ENCODE measurements around the gene CNR2. TPM values are rescaled to one million over a fixed set of nuclear protein-coding genes. Genes with fewer than 3 reads are reported as not detected.

CNR2 gene
- polyA plus RNA-seq, 1 of the 3 experiments (the other 2 are of a cell fraction): not detected

DNA sequence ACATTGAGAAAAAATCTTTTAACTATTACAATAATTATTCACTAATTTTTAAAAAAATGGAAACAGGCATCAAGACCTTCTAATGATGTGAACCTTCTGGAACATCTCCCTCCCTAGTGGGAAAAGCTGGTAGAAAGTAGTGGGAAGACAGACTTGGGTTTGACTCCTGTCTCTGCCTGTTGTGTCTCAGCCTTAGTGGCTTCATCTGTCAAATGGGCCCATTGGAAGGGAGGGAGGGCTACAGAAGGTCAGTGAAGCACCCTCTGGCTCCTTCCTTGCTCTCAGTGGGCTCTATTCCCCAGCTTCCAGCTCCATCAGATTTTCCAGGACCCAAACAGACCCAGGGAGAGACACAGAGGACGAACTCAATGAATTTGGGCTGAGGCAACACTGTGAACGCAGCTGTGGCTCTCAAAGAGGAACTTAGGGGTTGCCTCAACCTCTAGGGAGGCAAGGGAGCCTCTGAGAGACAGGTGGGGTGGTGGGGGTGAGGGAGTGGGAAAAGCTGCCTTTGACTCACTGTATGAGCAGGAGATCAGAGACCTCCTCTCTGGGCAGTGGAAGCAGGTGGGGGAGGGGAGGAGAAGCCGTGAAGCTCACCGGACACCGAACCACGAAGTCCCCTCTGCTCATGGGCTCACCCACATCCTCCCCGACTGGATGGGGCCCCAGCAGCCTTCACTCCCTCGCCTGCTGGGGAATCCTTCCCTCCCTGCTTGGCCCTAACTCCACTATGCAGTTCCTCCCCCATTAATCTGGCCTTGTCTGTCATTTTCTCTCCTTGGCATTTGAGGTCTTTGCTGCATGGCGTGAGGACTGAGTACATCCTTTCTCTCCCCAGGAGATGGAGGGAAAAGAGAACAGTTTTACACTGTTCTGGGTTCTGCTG is 4.5 kb downstream of the CNR2 start (continued):
- TF ChIP-seq, protein P1, sequence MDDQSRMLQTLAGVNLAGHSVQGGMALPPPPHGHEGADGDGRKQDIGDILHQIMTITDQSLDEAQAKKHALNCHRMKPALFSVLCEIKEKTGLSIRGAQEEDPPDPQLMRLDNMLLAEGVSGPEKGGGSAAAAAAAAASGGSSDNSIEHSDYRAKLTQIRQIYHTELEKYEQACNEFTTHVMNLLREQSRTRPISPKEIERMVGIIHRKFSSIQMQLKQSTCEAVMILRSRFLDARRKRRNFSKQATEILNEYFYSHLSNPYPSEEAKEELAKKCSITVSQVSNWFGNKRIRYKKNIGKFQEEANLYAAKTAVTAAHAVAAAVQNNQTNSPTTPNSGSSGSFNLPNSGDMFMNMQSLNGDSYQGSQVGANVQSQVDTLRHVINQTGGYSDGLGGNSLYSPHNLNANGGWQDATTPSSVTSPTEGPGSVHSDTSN (IDR thresholded peaks at IDR 0.05): no peak
- no peak for TF ChIP-seq GATA2 (CRISPR knock-in tag; IDR thresholded peaks at IDR 0.05)
- no peak for TF ChIP-seq CHD2 (IDR thresholded peaks at IDR 0.05; ENCODE audit: low read length, partially characterized antibody)
- TF ChIP-seq NRF1 (IDR thresholded peaks at IDR 0.05; ENCODE audit: low read depth, low read length): no peak

DNA sequence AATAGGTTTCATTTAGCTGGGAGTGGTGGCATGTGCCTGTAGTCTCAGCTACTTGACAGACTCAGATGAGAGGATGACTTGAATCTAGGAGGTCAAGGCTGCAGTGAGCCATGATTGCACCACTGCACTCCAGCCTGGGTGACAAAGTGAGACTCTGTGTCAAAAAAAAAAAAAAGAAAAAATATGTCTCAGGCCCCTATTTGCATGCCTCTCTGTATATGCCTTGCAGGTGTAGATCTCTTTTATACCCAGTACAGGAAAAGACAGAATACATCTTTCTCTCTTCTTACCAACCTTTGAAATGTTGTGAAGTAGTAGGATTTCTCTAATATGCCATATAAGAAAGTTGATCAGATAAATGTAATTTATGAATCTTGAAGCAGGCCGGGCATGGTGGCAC is 6.4 kb downstream of the CNR2 start:
- POLR2A ChIA-PET: interaction anchor here (0.6 kb wide), 1 partner anchor 37 kb away, joined by 3 read pairs; no protein-coding TSS in a partner anchor
- H3K27me3 ChIP-seq (ENCODE audit: insufficient read depth): peaks cover 23% of the 10 kb centered on the region; the same call in 1 of the 2 replicates

More for the DNA sequence above, 6.4 kb downstream of the CNR2 start:
- Histone ChIP-seq H2AFZ (ENCODE audit: low read depth) (no peak overlapping the region), H3K79me2 (ENCODE audit: insufficient read depth) (no peaks in the 10 kb centered on the region), H3K9me3 (no peaks in the 10 kb centered on the region), H4K20me1 (ENCODE audit: insufficient read depth) (no peaks in the 10 kb centered on the region), H3K27ac (ENCODE audit: low read depth in 2 of 2, low read length in 1 of 2) (no peak overlapping the region), H3K9ac (no peak overlapping the region), H3K4me3 (ENCODE audit: low read depth in 2 of 2, low read length in 1 of 2) (no peak overlapping the region), H3K4me1 (ENCODE audit: control insufficient read depth in 1 of 2, insufficient read depth in 2 of 2, low read depth in 1 of 2, low read length in 1 of 2) (peaks cover 0 to 16% of the 10 kb centered on the region in 2 experiments; a peak in 1 of 4 replicates), H3K36me3 (replicated peaks in 1 of 2; ENCODE audit: control insufficient read depth in 1 of 2, insufficient read depth in 2 of 2, low read length in 1 of 2) (no peaks in the 10 kb centered on the region), H3K9me2 (no peaks in the 10 kb centered on the region), H3K4me2 (no peak overlapping the region), H3F3A (replicated peaks; ENCODE audit: insufficient read depth) (no peaks in the 10 kb centered on the region)
- TF ChIP-seq TAF1 (IDR thresholded peaks at IDR 0.05; ENCODE audit: borderline replicate concordance, low read depth, low read length) (no peak), NFIC (IDR thresholded peaks at IDR 0.05; ENCODE audit: borderline replicate concordance) (no peak), EZH2phosphoT487 (IDR thresholded peaks at IDR 0.05; ENCODE audit: borderline replicate concordance, low read depth) (no peak), RCOR1 (IDR thresholded peaks at IDR 0.05; ENCODE audit: low read length) (no peak), YY1 (IDR thresholded peaks at IDR 0.05; ENCODE audit: low read depth) (no peak), MXI1 (IDR thresholded peaks at IDR 0.05; ENCODE audit: low read depth, low read length) (no peak), SIN3A (IDR thresholded peaks at IDR 0.05; ENCODE audit: borderline replicate concordance, low read depth, low read length) (no peak), MEF2A (IDR thresholded peaks at IDR 0.05; ENCODE audit: borderline replicate concordance, low read depth) (no peak), FOXM1 (IDR thresholded peaks at IDR 0.05; ENCODE audit: low read depth) (no peak), SMC3 (IDR thresholded peaks at IDR 0.05; ENCODE audit: low read depth, low read length) (no peak), FOSL2 (IDR thresholded peaks at IDR 0.05; ENCODE audit: borderline replicate concordance, low read depth) (no peak), NRF1 (IDR thresholded peaks at IDR 0.05; ENCODE audit: low read depth, low read length) (no peak)
- TF ChIP-seq, protein P2, sequence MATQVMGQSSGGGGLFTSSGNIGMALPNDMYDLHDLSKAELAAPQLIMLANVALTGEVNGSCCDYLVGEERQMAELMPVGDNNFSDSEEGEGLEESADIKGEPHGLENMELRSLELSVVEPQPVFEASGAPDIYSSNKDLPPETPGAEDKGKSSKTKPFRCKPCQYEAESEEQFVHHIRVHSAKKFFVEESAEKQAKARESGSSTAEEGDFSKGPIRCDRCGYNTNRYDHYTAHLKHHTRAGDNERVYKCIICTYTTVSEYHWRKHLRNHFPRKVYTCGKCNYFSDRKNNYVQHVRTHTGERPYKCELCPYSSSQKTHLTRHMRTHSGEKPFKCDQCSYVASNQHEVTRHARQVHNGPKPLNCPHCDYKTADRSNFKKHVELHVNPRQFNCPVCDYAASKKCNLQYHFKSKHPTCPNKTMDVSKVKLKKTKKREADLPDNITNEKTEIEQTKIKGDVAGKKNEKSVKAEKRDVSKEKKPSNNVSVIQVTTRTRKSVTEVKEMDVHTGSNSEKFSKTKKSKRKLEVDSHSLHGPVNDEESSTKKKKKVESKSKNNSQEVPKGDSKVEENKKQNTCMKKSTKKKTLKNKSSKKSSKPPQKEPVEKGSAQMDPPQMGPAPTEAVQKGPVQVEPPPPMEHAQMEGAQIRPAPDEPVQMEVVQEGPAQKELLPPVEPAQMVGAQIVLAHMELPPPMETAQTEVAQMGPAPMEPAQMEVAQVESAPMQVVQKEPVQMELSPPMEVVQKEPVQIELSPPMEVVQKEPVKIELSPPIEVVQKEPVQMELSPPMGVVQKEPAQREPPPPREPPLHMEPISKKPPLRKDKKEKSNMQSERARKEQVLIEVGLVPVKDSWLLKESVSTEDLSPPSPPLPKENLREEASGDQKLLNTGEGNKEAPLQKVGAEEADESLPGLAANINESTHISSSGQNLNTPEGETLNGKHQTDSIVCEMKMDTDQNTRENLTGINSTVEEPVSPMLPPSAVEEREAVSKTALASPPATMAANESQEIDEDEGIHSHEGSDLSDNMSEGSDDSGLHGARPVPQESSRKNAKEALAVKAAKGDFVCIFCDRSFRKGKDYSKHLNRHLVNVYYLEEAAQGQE (IDR thresholded peaks at IDR 0.05; ENCODE audit: low read depth, low read length): no peak
- TF ChIP-seq, protein P1 (IDR thresholded peaks at IDR 0.05): no peak
- TF ChIP-seq, protein P3, sequence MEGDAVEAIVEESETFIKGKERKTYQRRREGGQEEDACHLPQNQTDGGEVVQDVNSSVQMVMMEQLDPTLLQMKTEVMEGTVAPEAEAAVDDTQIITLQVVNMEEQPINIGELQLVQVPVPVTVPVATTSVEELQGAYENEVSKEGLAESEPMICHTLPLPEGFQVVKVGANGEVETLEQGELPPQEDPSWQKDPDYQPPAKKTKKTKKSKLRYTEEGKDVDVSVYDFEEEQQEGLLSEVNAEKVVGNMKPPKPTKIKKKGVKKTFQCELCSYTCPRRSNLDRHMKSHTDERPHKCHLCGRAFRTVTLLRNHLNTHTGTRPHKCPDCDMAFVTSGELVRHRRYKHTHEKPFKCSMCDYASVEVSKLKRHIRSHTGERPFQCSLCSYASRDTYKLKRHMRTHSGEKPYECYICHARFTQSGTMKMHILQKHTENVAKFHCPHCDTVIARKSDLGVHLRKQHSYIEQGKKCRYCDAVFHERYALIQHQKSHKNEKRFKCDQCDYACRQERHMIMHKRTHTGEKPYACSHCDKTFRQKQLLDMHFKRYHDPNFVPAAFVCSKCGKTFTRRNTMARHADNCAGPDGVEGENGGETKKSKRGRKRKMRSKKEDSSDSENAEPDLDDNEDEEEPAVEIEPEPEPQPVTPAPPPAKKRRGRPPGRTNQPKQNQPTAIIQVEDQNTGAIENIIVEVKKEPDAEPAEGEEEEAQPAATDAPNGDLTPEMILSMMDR (IDR thresholded peaks at IDR 0.05): no peak
- CTCF ChIA-PET: interaction anchor here (1.1 to 2.5 kb wide), 3 partner anchors 10 to 97 kb away, joined by 3 to 17 read pairs (median 7); no protein-coding TSS in a partner anchor
- 72% methylated on average over 1 of the region's 1 CpG for WGBS (ENCODE audit: low lambda C conversion rate)
- DNase-seq: no peak
